Limb (tissue), 2 donors: ENCODE measurements around the gene CST2.
"Not testable (repeated sequence)": the region's sequence is repeated elsewhere in the genome, so short reads cannot be mapped to it uniquely, and the experiment has no call there.

Experiments
- DNase-seq, 2 donors: peaks; one replicate each; pipeline ENCODE4 v3.0.0-alpha.2; 2016; ENCODE audit errors: extremely low spot score in 2 of 2

Gene CST2

GRCh38 chr20:23810349-23810748, 16.2 kb downstream of the CST2 start:
- not testable (repeated sequence) for DNase-seq

DNA sequence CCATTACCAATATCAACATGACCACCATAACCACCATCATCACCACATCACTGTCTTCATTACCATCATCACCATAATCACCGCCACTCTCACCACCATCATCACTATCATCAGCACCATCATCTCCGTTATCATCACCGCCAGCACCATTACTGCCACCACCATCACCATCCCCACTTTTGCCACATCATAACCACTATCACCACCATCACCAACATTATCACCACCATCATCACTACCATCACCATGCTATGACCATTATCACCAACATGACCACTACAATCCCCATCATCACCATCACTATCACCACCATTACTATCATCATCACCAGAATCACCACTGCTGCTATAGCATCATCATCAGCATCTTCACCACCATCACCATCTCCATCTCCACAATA, 25.7 kb downstream of the CST2 start:
- DNase-seq, result no peak

- not testable (repeated sequence) for DNase-seq
Observed at GRCh38 chr20:23799216-23799847, 27.2 kb downstream of the CST2 start.

GRCh38 chr20:23795526-23795925, 31.0 kb downstream of the CST2 start:
- DNase-seq, result no peak

DNA sequence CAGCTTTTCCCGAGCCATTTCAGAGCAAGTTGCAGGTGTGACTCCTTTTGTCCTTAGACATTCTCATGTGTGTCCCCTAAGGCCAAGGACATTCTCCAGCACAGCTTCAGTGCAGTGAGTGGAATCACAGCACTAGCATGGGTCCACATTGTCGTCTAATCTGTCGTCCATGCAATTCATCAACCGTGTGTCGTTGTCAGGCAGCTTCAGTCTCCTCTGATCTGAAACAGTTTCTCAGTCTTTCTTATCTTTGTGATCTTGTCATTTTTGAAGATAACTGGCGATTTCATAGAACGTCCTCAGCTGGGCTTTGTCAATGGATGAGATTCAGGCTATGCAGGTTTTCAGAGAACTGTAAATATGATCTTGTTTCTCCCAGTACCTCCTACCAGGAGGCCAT, 31.7 kb downstream of the CST2 start:
- DNase-seq, result no peak

- no peak for DNase-seq
Observed at GRCh38 chr20:23794065-23794464, 32.5 kb downstream of the CST2 start.

GRCh38 chr20:23783447-23783846, 43.1 kb downstream of the CST2 start:
- DNase-seq, result no peak

GRCh38 chr20:23782366-23782983, 44.1 kb downstream of the CST2 start:
- no peak for DNase-seq

- not testable (repeated sequence) for DNase-seq
Observed at GRCh38 chr20:23778676-23779075, 47.9 kb downstream of the CST2 start.

- not testable (repeated sequence) for DNase-seq
Observed at GRCh38 chr20:23777380-23777779, 49.1 kb downstream of the CST2 start.

DNA sequence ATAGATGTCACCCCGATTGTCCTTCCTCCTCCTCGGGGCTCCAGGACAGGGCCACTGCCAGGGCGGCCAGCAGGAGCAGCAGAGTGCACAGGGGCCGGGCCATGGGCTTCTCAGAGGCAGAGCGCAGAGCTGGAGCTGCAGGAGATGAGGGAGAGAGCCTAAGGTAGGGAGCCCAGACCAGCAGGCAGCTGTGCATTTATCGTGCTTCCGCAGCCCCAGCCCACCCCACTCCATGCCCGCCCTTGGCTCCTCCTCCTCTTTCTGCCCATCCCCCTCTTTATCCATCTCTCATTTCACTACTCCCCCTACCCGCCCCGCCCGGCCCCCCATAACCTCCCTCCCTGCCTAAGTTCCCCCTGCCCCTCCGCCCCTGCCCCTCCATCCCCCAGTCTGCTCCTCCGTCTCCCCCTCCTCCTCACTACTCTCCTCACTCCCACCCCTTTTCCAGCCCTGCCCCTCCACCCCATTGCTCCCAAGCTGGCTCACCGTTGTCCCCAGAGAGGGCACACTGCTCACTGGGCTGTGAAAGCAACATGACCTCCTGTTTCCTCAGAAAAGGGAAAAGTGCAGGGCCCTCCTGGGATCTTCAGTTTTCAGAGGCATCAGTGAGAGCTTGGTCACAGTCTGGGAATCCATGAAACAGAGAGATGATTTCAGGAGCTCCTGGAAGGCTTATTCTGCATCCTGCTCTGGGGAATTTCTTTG, 50.3 kb downstream of the CST2 start:
- no peak for DNase-seq

DNA sequence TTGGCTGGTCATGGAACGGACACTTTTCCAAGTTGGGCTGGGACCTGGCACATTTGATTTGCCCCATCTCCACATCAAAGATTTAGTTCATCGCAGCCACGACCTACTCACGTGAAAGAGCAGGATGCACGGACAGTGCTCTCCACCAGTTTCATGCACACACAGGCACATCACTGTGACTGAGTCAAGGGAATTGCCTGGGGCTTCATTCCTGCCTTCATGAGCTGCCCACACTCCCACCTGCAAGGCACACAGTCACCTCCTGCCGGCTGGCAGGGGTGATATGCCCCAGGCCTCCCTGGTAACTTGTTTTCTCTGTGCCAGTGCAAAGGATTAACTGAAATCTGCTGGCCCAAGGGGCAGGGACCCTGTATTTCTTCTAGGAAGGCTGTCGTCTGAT, 52.4 kb downstream of the CST2 start:
- no peak for DNase-seq
